Measurements from ENCODE around the gene MICAL3.

Gene MICAL3

DNA sequence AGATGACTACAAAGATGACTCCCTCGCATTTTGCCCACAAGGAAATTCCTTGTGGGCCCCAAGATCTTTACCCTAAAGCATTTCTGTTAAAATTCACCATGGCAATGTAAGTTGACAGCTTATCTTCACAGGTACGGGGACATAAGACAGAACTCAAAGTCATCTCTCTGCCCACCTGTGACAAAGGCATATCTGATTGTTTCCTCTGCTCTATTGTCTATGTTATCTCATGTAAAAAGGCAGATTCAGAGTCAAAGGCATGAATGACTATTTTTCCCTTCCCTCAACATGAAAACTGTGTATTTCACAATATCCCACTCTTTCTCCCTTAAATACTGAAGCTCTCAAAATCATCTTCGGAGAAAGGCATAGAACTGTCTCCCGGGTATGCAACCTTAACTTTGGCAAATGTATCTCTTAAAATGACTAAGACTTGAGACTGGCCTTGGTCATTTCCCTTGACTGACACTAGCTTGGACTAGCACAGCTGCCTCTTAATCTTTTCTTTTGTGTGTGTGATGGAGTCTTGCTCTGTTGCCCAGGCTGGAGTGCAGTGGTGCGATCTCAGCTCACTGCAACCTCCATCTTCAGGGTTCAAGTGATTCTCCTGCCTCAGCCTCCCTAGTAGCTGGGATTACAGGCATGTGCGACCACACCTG, 103.2 kb downstream of the MICAL3 start:
- ATAC-seq (replicated peaks; ENCODE audit: extremely low read depth, poor library complexity, severe bottlenecking) (no peak), DNase-seq (ENCODE audit: low spot score in 2 of 2) (no peak)
- Mint-ChIP-seq H3K27ac (ENCODE audit: low read depth) (peak overlapping the region; percentile 33), H3K36me3 (ENCODE audit: insufficient read depth) (peaks cover 1% of the 10 kb centered on the region), H3K9me3 (no peaks in the 10 kb centered on the region), H3K4me3 (no peak overlapping the region), H3K4me1 (peaks cover 22% of the 10 kb centered on the region), H3K27me3 (no peaks in the 10 kb centered on the region)

DNA sequence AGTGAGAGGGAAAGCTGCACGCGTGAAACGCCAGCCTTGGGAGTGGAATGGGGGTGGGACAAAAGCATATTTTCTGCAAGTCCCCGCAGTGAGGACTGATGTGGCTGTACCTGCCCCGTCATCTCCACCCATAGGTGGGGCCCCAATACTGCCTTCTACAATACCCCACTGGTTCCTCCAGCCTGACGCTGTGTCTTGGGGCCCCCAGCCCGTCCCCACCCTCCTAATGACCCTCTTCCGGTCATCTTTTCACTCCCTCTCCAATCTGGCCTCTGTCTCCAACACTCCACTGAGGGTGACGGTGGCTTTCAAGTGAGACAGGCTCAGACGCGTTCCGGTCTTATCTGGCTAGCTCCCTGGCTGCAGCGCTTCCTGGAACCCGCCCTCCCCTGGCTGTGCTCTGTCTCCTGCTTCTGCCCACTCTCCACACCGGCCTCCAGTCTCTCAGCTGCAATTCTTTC, 104.2 kb downstream of the MICAL3 start:
- peaks cover 1% of the 10 kb centered on the region for H3K36me3 Mint-ChIP-seq (ENCODE audit: insufficient read depth)
- H3K4me3 Mint-ChIP-seq, result no peak overlapping the region
- no peak for DNase-seq (ENCODE audit: low spot score in 2 of 2)
- peaks cover 22% of the 10 kb centered on the region for H3K4me1 Mint-ChIP-seq
- H3K9me3 Mint-ChIP-seq, result no peaks in the 10 kb centered on the region
- ATAC-seq (replicated peaks; ENCODE audit: extremely low read depth, poor library complexity, severe bottlenecking), result no peak
- H3K27ac Mint-ChIP-seq (ENCODE audit: low read depth), result peak overlapping the region; percentile 33
- H3K27me3 Mint-ChIP-seq, result no peaks in the 10 kb centered on the region

GRCh38 chr22:17919276-17920144, 104.9 kb downstream of the MICAL3 start:
- ATAC-seq (replicated peaks; ENCODE audit: extremely low read depth, poor library complexity, severe bottlenecking) (no peak), DNase-seq (ENCODE audit: low spot score in 2 of 2) (no peak)
- no peaks in the 10 kb centered on the region for H3K27me3 Mint-ChIP-seq
- peaks cover 22% of the 10 kb centered on the region for H3K4me1 Mint-ChIP-seq
- H3K4me3 Mint-ChIP-seq, result no peak overlapping the region
- no peaks in the 10 kb centered on the region for H3K9me3 Mint-ChIP-seq
- no peak overlapping the region for H3K27ac Mint-ChIP-seq (ENCODE audit: low read depth)
- peaks cover 1% of the 10 kb centered on the region for H3K36me3 Mint-ChIP-seq (ENCODE audit: insufficient read depth)

DNA sequence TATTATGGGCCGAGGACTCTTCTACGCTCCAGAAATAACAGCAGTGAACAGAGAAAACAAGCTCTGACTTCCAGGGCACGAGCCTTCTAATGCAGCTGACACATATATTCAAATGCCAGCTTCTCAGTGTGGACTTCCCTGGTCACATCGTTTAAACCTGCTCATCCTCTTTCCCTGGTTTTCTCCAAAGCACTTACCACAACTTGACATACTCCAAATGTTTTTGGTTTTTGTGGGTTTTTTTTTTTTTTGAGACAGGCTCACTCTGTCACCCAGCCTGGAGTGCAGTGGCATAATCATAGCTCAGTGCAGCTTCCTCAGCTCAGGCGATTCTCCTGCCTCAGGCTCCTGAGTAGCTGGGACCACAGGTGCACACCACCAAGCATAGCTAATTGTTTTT, 105.5 kb downstream of the MICAL3 start:
- ATAC-seq (replicated peaks; ENCODE audit: extremely low read depth, poor library complexity, severe bottlenecking) (no peak), DNase-seq (ENCODE audit: low spot score in 2 of 2) (no peak)
- no peaks in the 10 kb centered on the region for H3K27me3 Mint-ChIP-seq
- no peaks in the 10 kb centered on the region for H3K9me3 Mint-ChIP-seq
- H3K4me3 Mint-ChIP-seq, result no peak overlapping the region
- no peak overlapping the region for H3K27ac Mint-ChIP-seq (ENCODE audit: low read depth)
- H3K36me3 Mint-ChIP-seq (ENCODE audit: insufficient read depth), result peaks cover 1% of the 10 kb centered on the region
- H3K4me1 Mint-ChIP-seq, result peaks cover 22% of the 10 kb centered on the region

GRCh38 chr22:17917490-17917983, 106.8 kb downstream of the MICAL3 start:
- Mint-ChIP-seq H3K4me3 (no peak overlapping the region), H3K36me3 (ENCODE audit: insufficient read depth) (peaks cover 3% of the 10 kb centered on the region), H3K27me3 (no peaks in the 10 kb centered on the region), H3K27ac (ENCODE audit: low read depth) (no peak overlapping the region), H3K9me3 (no peaks in the 10 kb centered on the region), H3K4me1 (peaks cover 22% of the 10 kb centered on the region)
- no peak for ATAC-seq (replicated peaks; ENCODE audit: extremely low read depth, poor library complexity, severe bottlenecking)
- DNase-seq (ENCODE audit: low spot score in 2 of 2), result no peak

- DNase-seq (ENCODE audit: low spot score in 2 of 2) (no peak), ATAC-seq (replicated peaks; ENCODE audit: extremely low read depth, poor library complexity, severe bottlenecking) (no peak)
- H3K4me3 Mint-ChIP-seq, result no peak overlapping the region
- H3K27ac Mint-ChIP-seq (ENCODE audit: low read depth), result no peak overlapping the region
- no peaks in the 10 kb centered on the region for H3K27me3 Mint-ChIP-seq
- no peaks in the 10 kb centered on the region for H3K9me3 Mint-ChIP-seq
- peaks cover 16% of the 10 kb centered on the region for H3K4me1 Mint-ChIP-seq
- H3K36me3 Mint-ChIP-seq (ENCODE audit: insufficient read depth), result peaks cover 2% of the 10 kb centered on the region
Observed at GRCh38 chr22:17916226-17916889, 108.0 kb downstream of the MICAL3 start.

DNA sequence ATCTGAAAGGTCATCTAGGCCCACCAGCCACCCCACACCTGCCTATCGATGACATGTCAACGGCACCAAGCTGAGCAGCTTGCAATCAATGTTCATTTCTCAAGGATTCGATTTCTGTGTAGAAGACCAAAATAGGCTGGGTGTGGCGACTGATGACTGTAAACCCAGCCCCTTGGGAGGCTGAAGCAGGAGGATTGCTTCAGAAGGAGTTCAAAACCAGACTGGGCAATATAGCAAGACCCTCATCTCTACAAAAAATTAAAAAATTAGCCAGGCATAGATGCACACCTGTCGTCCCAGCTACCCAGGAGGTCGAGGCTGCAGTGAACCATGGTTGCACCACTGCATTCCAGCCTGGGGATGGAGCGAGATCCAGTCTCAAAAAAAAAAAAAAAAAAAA, 108.7 kb downstream of the MICAL3 start:
- no peak overlapping the region for H3K4me3 Mint-ChIP-seq
- H3K9me3 Mint-ChIP-seq, result no peaks in the 10 kb centered on the region
- no peak overlapping the region for H3K27ac Mint-ChIP-seq (ENCODE audit: low read depth)
- DNase-seq (ENCODE audit: low spot score in 2 of 2), result no peak
- peaks cover 11% of the 10 kb centered on the region for H3K4me1 Mint-ChIP-seq
- H3K36me3 Mint-ChIP-seq (ENCODE audit: insufficient read depth), result peaks cover 2% of the 10 kb centered on the region
- H3K27me3 Mint-ChIP-seq, result no peaks in the 10 kb centered on the region
- no peak for ATAC-seq (replicated peaks; ENCODE audit: extremely low read depth, poor library complexity, severe bottlenecking)

DNA sequence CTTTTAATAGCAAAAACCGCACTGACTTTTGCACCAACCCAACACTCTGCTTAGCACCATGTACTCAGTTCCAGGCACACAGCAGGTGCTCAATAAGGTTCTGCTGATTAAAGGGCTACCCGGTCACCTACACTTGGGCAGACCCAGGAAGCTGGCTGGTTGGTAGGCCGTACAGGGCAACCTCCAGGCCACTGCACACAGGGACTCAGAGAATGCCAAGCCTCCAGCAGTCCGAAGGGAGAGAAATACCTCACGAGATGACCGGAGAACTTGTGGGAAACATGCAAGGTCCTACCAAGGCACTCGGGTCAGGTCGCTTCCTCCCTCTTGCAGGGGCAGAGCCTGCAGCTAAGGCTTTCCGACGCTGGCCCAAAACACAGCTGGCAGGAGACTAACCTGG, 109.2 kb downstream of the MICAL3 start:
- H3K27ac Mint-ChIP-seq (ENCODE audit: low read depth), result no peak overlapping the region
- ATAC-seq (replicated peaks; ENCODE audit: extremely low read depth, poor library complexity, severe bottlenecking) (no peak), DNase-seq (ENCODE audit: low spot score in 2 of 2) (no peak)
- H3K4me1 Mint-ChIP-seq, result peaks cover 6% of the 10 kb centered on the region
- H3K27me3 Mint-ChIP-seq, result no peaks in the 10 kb centered on the region
- H3K9me3 Mint-ChIP-seq, result no peaks in the 10 kb centered on the region
- no peak overlapping the region for H3K4me3 Mint-ChIP-seq
- H3K36me3 Mint-ChIP-seq (ENCODE audit: insufficient read depth), result peaks cover 2% of the 10 kb centered on the region

- peaks cover 2% of the 10 kb centered on the region for H3K36me3 Mint-ChIP-seq (ENCODE audit: insufficient read depth)
- ATAC-seq (replicated peaks; ENCODE audit: extremely low read depth, poor library complexity, severe bottlenecking) (no peak), DNase-seq (ENCODE audit: low spot score in 2 of 2) (no peak)
- no peak overlapping the region for H3K27ac Mint-ChIP-seq (ENCODE audit: low read depth)
- H3K4me1 Mint-ChIP-seq, result no peaks in the 10 kb centered on the region
- H3K9me3 Mint-ChIP-seq, result no peaks in the 10 kb centered on the region
- no peaks in the 10 kb centered on the region for H3K27me3 Mint-ChIP-seq
- no peak overlapping the region for H3K4me3 Mint-ChIP-seq
Observed at GRCh38 chr22:17914474-17914873, 109.9 kb downstream of the MICAL3 start.

- H3K27me3 Mint-ChIP-seq, result no peaks in the 10 kb centered on the region
- no peaks in the 10 kb centered on the region for H3K9me3 Mint-ChIP-seq
- H3K4me3 Mint-ChIP-seq, result no peak overlapping the region
- no peak overlapping the region for H3K27ac Mint-ChIP-seq (ENCODE audit: low read depth)
- ATAC-seq (replicated peaks; ENCODE audit: extremely low read depth, poor library complexity, severe bottlenecking) (no peak), DNase-seq (ENCODE audit: low spot score in 2 of 2) (no peak)
- no peaks in the 10 kb centered on the region for H3K4me1 Mint-ChIP-seq
- H3K36me3 Mint-ChIP-seq (ENCODE audit: insufficient read depth), result peaks cover 2% of the 10 kb centered on the region
Observed at GRCh38 chr22:17913801-17914347, 110.5 kb downstream of the MICAL3 start.

GRCh38 chr22:17912945-17913721, 111.2 kb downstream of the MICAL3 start:
- H3K9me3 Mint-ChIP-seq, result no peaks in the 10 kb centered on the region
- ATAC-seq (replicated peaks; ENCODE audit: extremely low read depth, poor library complexity, severe bottlenecking) (no peak), DNase-seq (ENCODE audit: low spot score in 2 of 2) (no peak)
- no peaks in the 10 kb centered on the region for H3K27me3 Mint-ChIP-seq
- no peaks in the 10 kb centered on the region for H3K4me1 Mint-ChIP-seq
- peaks cover 2% of the 10 kb centered on the region for H3K36me3 Mint-ChIP-seq (ENCODE audit: insufficient read depth)
- no peak overlapping the region for H3K27ac Mint-ChIP-seq (ENCODE audit: low read depth)
- no peak overlapping the region for H3K4me3 Mint-ChIP-seq

DNA sequence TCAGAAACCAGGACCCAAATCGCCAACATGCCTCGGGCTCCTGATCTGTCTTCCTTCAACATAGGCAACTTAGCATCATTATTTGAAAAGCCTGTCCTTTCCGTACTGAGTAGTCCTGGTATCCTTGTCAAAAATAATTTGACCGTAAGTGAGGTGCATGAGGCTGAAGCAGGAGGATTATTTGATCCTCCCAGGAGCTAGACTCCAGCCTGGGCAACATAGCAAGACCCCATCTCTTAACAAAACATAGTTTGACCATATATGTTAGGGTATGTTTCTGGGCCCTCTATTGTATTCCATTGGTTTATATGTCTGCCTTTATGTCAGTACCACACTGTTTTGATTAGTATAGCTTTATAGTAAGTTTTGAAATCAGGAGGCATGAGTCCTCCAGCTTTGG, 112.5 kb downstream of the MICAL3 start:
- H3K27ac Mint-ChIP-seq (ENCODE audit: low read depth), result no peak overlapping the region
- H3K36me3 Mint-ChIP-seq (ENCODE audit: insufficient read depth), result peaks cover 2% of the 10 kb centered on the region
- no peaks in the 10 kb centered on the region for H3K4me1 Mint-ChIP-seq
- ATAC-seq (replicated peaks; ENCODE audit: extremely low read depth, poor library complexity, severe bottlenecking), result no peak
- no peaks in the 10 kb centered on the region for H3K27me3 Mint-ChIP-seq
- H3K4me3 Mint-ChIP-seq, result no peak overlapping the region
- DNase-seq (ENCODE audit: low spot score in 2 of 2), result no peak
- no peaks in the 10 kb centered on the region for H3K9me3 Mint-ChIP-seq
